ENCODE results near the gene UNC93A.
"Not testable (repeated sequence)": the region's sequence is repeated elsewhere in the genome, so short reads cannot be mapped to it uniquely, and the experiment has no call there.

Gene UNC93A

DNA sequence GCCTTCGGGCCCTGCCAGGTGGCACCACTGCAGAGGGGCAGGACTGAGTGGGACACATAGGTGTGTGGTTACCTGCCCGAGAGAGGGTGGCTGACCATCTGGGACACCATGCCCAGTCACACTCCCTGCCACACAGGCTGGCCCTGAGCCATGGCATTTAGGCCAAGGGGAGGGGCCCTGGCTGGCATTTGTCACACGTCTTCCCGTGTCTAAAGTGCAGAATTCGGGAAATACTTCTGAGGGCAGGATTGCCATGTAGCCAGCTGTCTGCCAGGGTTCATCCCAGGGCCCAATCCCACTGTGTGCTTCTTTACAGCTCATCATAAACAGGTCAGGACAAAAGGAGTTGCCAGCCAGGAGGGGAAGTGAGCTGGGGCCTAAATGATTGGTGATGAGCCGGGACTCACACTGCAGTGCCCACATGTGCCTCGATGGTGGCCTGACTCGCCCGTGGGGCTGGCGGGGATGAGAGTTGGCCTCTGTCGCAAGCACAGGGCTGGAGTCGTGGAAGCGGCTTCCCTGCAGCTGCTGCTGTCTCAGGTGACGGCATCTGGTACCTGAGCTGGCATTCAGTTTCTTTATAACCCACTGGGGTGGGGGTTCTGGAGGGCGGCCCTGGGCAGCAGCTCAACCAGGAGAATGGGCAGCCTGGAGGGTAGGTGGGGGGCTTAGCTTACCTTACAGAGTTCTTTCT lies 5.9 kb upstream of the UNC93A start:
- H3K79me2 ChIP-seq (ENCODE audit: insufficient read depth, low read length), result no peaks in the 10 kb centered on the region
- H3K4me3 ChIP-seq (ENCODE audit: insufficient read depth, low read length, poor library complexity, severe bottlenecking), result no peak overlapping the region
- TF ChIP-seq, protein P1, sequence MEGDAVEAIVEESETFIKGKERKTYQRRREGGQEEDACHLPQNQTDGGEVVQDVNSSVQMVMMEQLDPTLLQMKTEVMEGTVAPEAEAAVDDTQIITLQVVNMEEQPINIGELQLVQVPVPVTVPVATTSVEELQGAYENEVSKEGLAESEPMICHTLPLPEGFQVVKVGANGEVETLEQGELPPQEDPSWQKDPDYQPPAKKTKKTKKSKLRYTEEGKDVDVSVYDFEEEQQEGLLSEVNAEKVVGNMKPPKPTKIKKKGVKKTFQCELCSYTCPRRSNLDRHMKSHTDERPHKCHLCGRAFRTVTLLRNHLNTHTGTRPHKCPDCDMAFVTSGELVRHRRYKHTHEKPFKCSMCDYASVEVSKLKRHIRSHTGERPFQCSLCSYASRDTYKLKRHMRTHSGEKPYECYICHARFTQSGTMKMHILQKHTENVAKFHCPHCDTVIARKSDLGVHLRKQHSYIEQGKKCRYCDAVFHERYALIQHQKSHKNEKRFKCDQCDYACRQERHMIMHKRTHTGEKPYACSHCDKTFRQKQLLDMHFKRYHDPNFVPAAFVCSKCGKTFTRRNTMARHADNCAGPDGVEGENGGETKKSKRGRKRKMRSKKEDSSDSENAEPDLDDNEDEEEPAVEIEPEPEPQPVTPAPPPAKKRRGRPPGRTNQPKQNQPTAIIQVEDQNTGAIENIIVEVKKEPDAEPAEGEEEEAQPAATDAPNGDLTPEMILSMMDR (IDR thresholded peaks at IDR 0.05; ENCODE audit: insufficient read depth, low read length, poor library complexity, severe bottlenecking), result no peak
- no peak for TF ChIP-seq EZH2phosphoT487 (conservative IDR thresholded peaks at IDR 0.05; ENCODE audit: low read length)
- H2AFZ ChIP-seq (ENCODE audit: low read depth, low read length, severe bottlenecking), result no peak overlapping the region
- H3K27me3 ChIP-seq (ENCODE audit: low read length), result no peaks in the 10 kb centered on the region
- no peaks in the 10 kb centered on the region for H4K20me1 ChIP-seq (ENCODE audit: low read depth, low read length)
- no peak overlapping the region for H3K27ac ChIP-seq (ENCODE audit: low read depth, low read length)
- no peaks in the 10 kb centered on the region for H3K9me2 ChIP-seq (replicated peaks; ENCODE audit: insufficient read depth, low read length)
- no peaks in the 10 kb centered on the region for H3F3A ChIP-seq (ENCODE audit: insufficient read depth)
- no peak overlapping the region for H3K4me2 ChIP-seq (ENCODE audit: low read depth, low read length, poor library complexity, severe bottlenecking)
- H3K36me3 ChIP-seq (ENCODE audit: low read length), result no peaks in the 10 kb centered on the region
- no peaks in the 10 kb centered on the region for H3K9me3 ChIP-seq (ENCODE audit: insufficient read depth, low read length)
- H3K9ac ChIP-seq (ENCODE audit: low read length), result no peak overlapping the region

DNA sequence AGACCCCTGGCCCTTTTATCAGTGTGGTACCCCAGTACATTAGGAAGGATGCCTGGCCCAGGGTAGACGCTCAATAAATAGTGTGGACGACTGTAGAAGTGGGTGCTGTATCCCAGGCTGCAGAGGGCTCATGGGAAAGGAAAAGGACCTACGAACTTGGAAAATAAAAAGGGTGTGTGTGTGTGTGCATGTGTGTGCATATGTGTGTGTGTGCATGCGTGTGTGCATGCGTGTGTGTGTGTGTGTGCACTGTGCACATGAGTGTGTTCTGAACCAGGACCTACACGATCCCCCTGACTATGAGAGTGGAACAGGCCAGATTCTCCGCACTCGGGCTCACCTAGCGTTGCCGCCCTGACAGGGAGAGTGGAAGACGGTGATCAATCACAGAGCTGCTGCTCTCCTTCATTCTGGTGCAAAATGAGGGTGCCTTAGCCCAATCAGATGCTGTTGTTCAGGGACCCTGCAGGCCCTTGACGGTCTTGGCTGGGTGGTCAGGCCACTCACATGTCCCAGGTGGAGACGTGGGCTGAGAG lies 3.5 kb upstream of the UNC93A start:
- no peaks in the 10 kb centered on the region for H3K9me2 ChIP-seq (replicated peaks; ENCODE audit: insufficient read depth, low read length)
- H3K4me2 ChIP-seq (ENCODE audit: low read depth, low read length, poor library complexity, severe bottlenecking), result no peak overlapping the region
- no peaks in the 10 kb centered on the region for H3K79me2 ChIP-seq (ENCODE audit: insufficient read depth, low read length)
- H3F3A ChIP-seq (ENCODE audit: insufficient read depth), result no peaks in the 10 kb centered on the region
- no peak overlapping the region for H3K9ac ChIP-seq (ENCODE audit: low read length)
- H3K27ac ChIP-seq (ENCODE audit: low read depth, low read length), result no peak overlapping the region
- no peaks in the 10 kb centered on the region for H3K27me3 ChIP-seq (ENCODE audit: low read length)
- no peak overlapping the region for H2AFZ ChIP-seq (ENCODE audit: low read depth, low read length, severe bottlenecking)
- H3K36me3 ChIP-seq (ENCODE audit: low read length), result no peaks in the 10 kb centered on the region
- no peak overlapping the region for H3K4me3 ChIP-seq (ENCODE audit: insufficient read depth, low read length, poor library complexity, severe bottlenecking)
- H3K9me3 ChIP-seq (ENCODE audit: insufficient read depth, low read length), result no peaks in the 10 kb centered on the region
- TF ChIP-seq, protein P1 (IDR thresholded peaks at IDR 0.05; ENCODE audit: insufficient read depth, low read length, poor library complexity, severe bottlenecking), result no peak
- TF ChIP-seq EZH2phosphoT487 (conservative IDR thresholded peaks at IDR 0.05; ENCODE audit: low read length), result no peak
- no peaks in the 10 kb centered on the region for H4K20me1 ChIP-seq (ENCODE audit: low read depth, low read length)

DNA sequence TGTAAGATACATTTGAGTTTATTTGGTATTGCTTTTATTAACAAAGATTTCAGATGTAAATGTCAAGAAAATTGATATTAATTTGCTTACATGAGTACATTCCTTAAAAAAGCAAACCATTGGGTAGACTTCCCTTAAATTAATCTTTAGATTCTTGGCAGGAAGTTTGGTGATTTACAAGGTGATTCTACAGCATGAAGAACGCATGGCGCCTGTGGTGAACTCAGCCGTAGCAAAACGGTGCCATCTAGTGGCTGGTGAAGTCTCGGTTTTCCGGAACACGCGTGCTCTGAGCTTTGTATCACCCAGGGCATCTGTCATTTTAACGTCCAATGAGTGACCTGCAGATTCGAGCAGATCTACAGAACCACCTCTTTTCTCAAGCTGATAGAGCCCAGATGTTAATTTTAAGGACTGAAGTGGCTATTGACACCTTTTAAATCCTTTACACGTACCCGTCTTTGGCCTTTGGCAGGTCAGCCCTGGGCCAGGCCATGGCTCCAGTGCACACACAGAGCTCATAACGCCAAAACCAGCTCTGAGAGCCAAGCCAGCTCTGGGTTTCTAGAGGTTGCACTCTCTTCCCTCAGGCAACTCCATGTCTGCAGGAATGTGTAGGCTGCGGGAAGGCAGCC lies 2.4 kb upstream of the UNC93A start:
- H3K9me2 ChIP-seq (replicated peaks; ENCODE audit: insufficient read depth, low read length); H3K4me2 ChIP-seq (ENCODE audit: low read depth, low read length, poor library complexity, severe bottlenecking); H3K9ac ChIP-seq (ENCODE audit: low read length); H3K27me3 ChIP-seq (ENCODE audit: low read length); H3K4me3 ChIP-seq (ENCODE audit: insufficient read depth, low read length, poor library complexity, severe bottlenecking); H3K36me3 ChIP-seq (ENCODE audit: low read length); H3K9me3 ChIP-seq (ENCODE audit: insufficient read depth, low read length); H2AFZ ChIP-seq (ENCODE audit: low read depth, low read length, severe bottlenecking); H4K20me1 ChIP-seq (ENCODE audit: low read depth, low read length); H3K79me2 ChIP-seq (ENCODE audit: insufficient read depth, low read length); H3K27ac ChIP-seq (ENCODE audit: low read depth, low read length); H3F3A ChIP-seq (ENCODE audit: insufficient read depth): not testable (repeated sequence)
- TF ChIP-seq, protein P1 (IDR thresholded peaks at IDR 0.05; ENCODE audit: insufficient read depth, low read length, poor library complexity, severe bottlenecking), result peak; percentile 38

DNA sequence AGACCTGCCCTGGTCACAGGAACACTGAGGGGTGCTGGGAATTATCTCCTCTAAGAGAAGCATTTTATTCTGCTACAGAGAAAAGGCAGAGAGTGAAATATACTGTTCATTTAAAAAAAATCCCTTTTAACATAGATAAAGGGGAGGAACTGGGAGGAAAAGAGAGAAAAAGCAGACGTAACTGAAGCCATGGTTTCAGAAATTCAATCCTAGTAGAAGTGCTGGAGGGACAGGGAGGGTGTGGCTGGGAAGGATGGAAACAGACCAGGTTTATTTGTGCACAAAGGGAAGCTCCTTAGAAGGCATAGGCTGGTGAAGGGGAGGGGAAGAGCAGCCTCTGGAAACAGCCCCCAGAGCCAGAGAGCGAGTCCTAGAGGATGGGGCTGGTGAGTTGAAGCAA lies 1.8 kb upstream of the UNC93A start:
- H3K4me3 ChIP-seq (ENCODE audit: insufficient read depth, low read length, poor library complexity, severe bottlenecking); H3K27me3 ChIP-seq (ENCODE audit: low read length); H3F3A ChIP-seq (ENCODE audit: insufficient read depth); H3K9ac ChIP-seq (ENCODE audit: low read length); H3K9me2 ChIP-seq (replicated peaks; ENCODE audit: insufficient read depth, low read length); H2AFZ ChIP-seq (ENCODE audit: low read depth, low read length, severe bottlenecking); H3K79me2 ChIP-seq (ENCODE audit: insufficient read depth, low read length); H3K27ac ChIP-seq (ENCODE audit: low read depth, low read length); H4K20me1 ChIP-seq (ENCODE audit: low read depth, low read length); H3K36me3 ChIP-seq (ENCODE audit: low read length); H3K9me3 ChIP-seq (ENCODE audit: insufficient read depth, low read length); H3K4me2 ChIP-seq (ENCODE audit: low read depth, low read length, poor library complexity, severe bottlenecking): not testable (repeated sequence)

Data from SU-DHL-6 (cell line).